HG03280 (cell line): ENCODE measurements around the gene CFAP70.
"Not testable (repeated sequence)": the region's sequence is repeated elsewhere in the genome, so short reads cannot be mapped to it uniquely, and the experiment has no call there.

Experiments used
- ATAC-seq: cut with Tn5 transposase; IDR thresholded peaks from one replicate; pipeline ENCODE4 v1.9.1; 2021; ENCODE audit warnings: mild to moderate bottlenecking, moderate library complexity; ENCODE audit not compliant: unreplicated experiment

CFAP70 gene

DNA sequence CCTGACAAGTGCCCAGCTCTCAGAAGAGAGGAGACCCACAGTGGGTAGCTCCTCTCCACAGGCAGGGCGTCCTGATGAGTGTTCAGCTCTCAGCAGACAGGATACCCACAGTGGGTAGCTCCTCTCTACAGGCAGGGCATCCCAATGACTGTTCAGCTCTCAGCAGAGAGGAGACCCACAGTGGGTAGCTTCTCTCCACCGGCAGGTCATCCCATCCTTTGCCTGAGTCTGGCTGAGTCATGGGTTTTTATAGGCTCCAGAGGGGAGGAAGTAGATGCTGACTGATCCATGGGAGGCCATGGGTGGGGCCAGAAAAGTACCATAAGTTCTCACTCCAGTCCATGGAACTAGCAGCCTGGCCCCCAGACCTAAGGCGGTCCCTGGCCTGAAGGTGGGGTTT is 18.5 kb downstream of the CFAP70 start:
- ATAC-seq: no peak

- ATAC-seq: no peak
These were observed 19.2 kb downstream of the CFAP70 start for GRCh38 chr10:73339436-73339835.

DNA sequence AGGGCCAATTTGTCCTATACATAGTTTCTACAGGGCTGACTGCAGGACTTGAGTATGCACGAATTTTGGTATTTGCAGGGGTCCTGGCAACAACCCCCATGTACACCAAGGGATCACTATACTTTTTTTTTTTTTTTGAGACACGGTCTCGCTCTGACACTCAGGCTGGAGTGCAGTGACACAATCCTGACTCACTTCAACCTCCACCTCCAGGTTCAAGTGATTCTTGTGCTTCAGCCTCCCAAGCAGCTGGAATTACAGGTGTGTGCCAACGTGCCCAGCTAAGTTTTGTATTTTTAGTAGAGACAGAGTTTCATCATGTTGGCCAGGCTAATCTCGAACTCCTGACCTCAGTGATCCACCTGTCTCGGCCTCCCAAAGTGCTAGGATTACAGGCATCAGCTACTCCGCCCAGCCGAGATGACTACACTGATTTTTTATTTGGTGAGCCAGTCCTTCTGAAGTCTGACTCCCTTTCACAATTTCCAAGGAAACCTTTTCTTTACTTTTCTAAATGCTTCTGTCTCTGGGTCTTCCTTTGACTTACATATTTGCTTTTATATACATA is 19.8 kb downstream of the CFAP70 start:
- ATAC-seq: no peak

- ATAC-seq: no peak
These were observed 25.5 kb downstream of the CFAP70 start for GRCh38 chr10:73333202-73333601.

- ATAC-seq: no peak
These were observed 26.3 kb downstream of the CFAP70 start for GRCh38 chr10:73332379-73332778.

DNA sequence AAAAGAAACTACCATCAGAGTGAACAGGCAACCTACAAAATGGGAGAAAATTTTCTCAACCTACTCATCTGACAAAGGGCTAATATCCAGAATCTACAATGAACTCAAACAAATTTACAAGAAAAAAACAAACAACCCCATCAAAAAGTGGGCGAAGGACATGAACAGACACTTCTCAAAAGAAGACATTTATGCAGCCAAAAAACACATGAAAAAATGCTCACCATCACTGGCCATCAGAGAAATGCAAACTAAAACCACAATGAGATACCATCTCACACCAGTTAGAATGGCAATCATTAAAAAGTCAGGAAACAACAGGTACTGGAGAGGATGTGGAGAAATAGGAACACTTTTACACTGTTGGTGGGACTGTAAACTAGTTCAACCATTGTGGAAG is 30.1 kb downstream of the CFAP70 start:
- not testable (repeated sequence) for ATAC-seq

GRCh38 chr10:73325290-73325689 is 33.4 kb downstream of the CFAP70 start:
- not testable (repeated sequence) for ATAC-seq

DNA sequence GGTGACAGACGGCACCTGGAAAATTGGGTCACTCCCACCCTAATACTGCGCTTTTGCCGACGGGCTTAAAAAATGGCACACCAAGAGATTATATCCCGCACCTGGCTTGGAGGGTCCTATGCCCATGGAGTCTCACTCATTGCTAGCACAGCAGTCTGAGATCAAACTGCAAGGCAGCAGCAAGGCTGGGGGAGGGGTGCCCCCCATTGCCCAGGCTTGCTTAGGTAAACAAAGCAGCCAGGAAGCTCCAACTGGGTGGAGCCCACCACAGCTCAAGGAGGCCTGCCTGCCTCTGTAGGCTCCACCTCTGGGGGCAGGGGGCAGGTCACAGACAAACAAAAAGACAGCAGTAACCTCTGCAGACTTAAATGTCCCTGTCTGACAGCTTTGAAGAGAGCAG is 35.1 kb downstream of the CFAP70 start:
- ATAC-seq: not testable (repeated sequence)

DNA sequence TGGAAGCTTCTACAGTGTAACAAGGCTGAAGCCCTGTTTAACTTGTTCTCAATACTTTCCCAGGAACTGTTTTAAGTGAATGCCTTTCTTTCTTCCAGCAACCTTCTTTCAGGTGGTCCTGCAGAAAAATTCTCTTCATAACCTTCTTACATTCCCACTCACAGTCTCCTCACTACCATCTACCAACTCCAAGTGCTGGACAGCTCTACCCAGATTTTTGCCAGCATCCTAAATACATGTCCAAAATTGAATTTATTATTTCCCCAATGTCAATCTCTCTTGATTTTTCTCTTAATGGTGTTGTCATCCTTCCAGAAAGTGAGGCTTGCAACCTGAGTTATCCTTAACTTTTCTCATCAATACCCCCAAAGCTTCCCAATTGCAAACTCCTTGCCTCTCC is 48.2 kb downstream of the CFAP70 start:
- no peak for ATAC-seq

DNA sequence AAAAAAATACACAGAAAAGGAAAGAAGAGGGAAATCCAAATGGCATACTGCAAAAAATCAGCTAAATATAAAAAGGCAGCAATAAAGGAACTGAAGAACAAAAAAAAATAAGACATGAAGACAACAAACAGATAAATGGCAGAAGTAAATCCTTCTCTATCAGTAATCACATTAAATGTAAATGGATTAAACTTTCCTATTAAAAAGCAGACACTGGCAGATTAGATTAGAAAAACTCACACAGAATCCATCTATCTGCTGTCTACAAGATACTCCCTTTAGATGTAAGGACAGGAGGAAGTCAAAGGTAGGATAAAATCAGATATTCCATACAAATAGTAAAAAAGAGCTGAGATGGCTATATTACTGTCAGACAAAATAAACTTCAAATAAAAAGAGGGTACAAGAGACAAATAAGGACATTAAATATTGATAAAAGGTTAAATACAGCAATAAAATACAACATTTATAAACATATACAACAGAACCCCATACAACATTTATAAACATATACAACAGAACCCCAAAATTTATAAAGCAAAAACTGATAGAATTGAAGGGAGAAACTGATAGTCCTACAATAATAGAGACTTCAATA is 51.4 kb downstream of the CFAP70 start:
- ATAC-seq: no peak

DNA sequence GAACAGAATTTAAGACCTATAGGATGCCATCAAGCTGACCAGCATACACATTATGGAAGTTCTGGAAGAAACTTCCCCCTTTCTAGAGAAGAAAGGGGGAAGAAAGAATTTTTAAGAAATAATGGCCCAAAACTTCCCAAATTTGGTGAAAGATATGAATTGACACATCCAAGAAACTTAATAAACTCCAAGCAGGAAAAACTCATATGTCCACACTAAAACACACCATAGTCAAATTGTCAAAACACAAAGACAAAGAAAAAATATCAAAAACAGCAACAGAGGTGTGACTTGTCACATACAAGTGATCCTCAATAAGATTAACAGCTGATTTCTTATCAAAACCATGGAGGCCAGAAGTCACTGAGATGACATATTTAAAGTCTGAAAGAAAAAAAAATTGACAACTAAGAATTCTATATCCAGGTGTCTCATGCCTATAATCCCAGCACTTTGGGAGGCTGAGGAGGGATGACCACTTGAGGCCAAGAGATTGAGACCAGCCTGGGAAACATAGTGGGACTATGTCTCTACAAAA is 52.4 kb downstream of the CFAP70 start:
- ATAC-seq: no peak

DNA sequence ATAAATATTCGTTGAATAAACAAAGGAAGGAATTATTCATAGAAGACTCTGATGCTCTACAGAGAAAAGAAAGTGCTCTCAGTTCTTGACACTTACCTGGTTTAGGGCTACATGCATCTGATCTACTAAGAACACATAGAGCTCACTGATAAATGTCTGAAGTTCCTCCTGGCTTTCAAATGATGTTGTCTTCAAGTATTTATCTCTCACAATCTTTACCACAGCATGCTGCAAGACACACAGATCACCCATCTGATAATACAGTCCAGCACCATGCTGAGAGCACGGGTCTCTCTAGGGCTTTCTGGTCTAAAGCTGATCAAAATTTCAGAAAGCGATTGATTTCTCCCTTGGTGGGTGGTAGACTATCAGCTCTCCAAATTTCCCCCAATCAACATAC is 61.7 kb downstream of the CFAP70 start:
- no peak for ATAC-seq

DNA sequence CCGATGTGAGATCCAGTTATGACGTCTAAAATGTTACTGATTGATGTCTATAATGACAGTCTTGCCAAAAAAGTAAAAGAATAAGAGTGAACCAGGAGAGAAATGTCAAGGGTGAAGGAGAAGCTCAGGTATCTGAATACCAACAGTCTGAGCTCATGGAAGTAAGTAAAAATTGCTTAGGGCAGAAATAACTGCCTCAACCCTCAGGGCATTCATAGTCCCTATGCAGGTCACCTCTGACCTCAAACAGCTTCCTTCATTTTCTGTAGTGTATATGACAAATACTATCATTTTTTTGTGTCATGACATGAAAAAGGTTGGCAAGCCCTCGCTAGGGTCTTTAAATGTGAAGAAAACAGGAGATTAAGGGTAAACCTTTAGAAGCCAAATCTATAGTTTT is 65.2 kb downstream of the CFAP70 start:
- ATAC-seq: no peak

DNA sequence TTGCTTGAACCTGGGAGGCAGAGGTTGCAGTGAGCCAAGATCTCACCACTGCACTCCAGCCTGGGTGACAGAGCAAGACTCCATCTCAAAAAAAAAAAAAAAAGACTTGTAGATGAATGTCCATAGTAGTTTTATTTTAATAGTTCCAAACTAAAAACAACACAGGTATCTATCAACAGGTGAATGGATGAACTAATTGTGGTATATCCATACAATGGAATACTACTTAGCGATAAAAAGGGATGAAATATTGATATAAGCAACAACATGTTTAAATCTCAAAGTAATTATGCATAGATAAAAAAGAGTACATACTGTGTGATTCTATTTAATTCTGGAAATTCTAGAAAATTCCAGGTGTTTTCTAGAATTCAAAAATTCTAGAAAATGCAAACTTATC is 68.7 kb downstream of the CFAP70 start:
- no peak for ATAC-seq

DNA sequence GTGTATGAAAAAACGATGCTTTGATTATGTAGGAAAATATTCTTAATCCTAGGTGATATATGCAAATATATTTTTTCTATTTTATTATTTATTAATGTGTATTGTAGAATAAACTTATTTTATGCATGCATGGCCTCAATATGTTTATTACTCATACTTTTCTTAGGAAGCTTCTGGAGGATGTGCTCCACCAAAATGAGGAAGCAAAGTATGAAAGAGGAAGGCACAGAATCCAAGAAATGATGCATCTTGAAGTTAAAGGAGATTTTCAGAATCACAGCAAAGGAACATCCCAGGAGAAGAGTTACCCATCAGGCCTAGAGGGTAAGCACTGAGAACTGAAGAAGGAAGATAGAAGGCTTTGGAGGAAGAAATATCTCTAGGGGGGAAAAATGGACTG is 71.2 kb downstream of the CFAP70 start:
- no peak for ATAC-seq

GRCh38 chr10:73281097-73281496 is 77.6 kb downstream of the CFAP70 start:
- ATAC-seq: no peak

DNA sequence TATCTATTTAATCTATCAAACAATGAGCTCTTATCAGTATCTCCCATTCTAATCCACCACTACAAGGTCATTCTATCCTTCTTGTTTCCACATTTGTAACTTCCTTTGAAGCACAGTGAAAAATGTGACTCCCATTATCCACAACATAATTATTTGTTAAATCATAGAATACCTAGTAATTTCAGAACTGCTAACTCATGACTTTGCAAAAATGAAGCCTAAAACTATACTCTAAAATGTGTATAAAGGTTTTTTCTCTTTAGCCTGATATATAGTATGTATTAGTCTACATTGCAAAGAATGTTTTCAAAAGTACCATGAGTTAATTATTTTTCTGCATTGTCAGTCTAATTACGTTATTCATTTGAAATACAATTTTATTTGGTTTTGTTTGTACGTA is 94.2 kb downstream of the CFAP70 start:
- ATAC-seq: no peak

DNA sequence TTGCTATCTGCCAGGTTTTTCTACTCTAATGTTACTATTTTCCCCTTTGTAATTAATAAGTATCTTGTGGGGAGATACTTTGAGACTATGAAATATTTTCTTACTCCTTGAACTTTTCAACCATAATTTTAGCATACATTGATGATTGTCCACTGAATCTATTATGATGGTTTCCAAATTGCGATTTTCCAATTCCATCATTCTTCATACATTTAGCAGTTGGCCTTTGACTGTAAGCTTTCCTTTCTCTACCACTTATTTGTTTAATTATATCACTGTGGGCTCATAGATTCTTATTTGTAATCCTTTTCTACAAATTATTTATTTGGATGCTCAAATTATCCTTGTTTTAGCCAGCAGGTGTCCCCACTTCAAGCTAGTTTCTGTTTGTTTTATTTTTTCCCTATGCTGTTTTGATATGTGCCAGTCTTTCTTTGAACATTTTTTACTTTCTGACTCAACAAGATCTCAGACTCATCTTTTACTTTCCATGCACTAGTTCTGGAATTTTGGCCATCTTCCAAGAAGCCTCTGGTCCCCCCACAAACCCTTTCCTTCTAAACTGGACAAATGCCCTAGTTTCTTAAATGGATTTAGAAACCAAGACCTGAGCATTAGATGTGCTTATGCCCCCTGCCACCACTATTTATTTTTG is 94.8 kb downstream of the CFAP70 start:
- no peak for ATAC-seq

GRCh38 chr10:73262880-73263555 is 95.6 kb downstream of the CFAP70 start:
- no peak for ATAC-seq

DNA sequence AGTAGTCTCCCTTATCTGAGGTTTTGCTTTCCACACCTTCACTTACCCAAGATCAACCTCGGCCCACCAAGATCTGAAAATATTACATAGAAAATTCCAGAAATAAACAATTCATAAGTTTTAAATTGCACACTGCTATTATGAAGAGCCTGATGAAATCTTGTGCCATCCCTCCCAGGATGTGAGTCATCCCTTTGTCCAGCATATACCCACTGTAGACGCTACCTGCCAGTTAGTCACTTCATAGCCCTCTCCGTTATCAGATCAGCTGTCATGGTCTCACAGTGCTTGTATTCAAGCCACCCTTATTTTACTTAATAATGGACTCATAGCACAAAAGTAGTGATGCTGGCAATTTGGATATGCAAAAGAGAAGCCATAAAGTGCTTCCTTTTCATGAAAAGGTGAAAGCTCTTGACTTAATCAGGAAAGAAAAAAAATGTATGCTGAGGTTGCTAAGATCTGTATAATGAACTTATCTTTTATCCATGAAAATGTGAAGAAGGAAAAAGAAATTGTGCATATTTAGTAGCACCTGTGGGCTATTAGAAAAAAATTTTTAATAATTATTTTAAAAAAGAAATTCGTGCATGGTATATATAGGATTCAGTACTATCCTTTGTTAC is 96.4 kb downstream of the CFAP70 start:
- ATAC-seq: no peak

- ATAC-seq: no peak
These were observed 97.2 kb downstream of the CFAP70 start for GRCh38 chr10:73261362-73261995.
